Ammon's horn (tissue), 1 donor: ENCODE data around the gene KRT24.

Experiments used
- DNase-seq: peaks from one replicate; pipeline ENCODE4 v3.0.0-alpha.2; 2016; ENCODE audit warnings: low spot score

Gene KRT24

DNA sequence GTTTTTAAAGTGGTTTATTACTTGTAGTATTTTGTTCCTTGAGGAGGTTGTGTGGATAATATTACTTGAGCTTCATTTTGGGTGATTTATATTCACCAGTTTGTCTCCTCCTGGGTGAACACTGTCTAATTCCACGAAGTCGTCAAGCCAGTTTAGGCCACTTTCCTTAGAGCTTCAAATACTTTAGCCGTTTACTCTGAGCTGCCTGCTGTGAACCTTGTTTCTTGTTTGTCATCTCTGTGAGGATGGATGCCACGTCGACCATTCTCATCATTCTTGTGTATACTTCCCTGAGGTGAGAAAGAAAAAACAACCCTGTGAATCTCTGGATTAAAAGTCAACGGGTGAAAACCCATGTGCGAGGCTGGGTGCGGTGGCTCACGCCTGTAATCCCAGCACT is 9.0 kb downstream of the KRT24 start:
- DNase-seq = no peak

DNA sequence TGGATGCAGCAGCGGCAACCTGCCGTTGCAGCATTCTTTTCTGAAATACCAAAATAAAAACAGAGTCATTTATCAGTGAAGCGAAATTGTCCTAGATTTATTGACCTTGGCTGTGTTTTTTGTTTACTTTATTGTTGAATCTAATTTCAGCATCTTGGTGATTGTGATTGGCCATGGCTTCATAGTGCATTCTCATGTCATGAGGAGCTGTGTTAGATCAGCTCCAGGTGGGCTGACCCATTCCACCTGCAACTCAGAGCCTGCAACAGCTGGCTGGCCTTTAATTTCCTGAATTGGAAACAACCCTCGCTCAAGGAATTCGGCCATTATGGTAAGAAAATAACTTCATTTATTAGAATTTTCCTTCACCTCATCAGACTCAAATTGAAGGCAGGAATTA is 16.4 kb downstream of the KRT24 start:
- DNase-seq = no peak

DNA sequence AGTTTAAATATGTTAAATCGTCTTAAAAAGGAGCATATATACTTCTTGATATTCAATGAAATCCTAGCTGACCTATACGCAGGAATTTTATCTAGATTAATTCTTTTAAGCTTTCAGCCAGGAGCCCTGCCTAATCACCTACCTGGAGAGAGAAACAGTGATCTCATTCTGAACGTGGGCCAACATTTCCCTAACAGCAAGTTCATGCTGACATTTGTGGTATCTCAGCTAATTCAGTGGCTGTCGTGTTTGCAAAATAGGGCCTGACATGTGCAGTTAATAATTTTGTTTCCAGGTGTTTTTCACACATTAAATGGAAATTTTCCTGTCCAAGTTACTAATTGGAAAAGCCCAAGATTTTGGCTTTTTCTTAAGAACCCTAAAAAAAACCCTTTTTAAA is 17.4 kb downstream of the KRT24 start:
- no peak for DNase-seq

DNA sequence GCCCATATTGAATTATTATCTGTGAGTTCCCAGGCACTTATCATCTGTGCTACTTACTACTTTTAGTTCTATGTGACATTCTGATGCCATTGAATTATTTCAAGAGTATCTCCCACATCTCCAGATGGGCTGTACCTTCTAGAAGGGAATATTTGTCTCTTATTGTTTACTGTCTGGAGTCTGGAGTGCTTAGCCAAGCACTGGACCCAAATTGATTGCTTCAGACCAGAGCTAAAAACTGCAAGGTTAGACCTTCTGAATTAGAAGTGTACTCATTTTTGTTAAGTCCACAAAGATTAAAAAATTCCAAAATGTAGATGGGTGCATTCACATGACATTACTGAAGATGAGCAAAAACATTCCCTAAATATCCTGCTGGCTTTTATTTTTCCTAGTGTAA is 22.6 kb downstream of the KRT24 start:
- no peak for DNase-seq

DNA sequence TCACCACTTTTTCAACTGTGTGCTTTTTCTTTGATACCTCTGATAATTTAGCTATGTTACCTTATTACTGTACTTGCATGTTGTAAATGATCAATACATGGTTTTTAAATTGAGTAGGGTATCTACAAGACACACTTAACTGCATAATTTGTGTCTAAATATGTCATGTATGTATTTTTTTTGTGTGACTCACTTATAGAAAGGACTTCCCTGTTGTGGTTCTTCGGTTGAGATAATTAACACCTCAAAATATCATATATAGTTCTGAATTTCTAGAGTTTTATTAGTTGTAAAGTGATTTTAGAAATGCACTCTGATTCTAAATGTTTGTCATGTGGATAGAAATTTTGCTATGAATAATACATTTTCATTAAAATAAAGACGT is 24.0 kb downstream of the KRT24 start:
- DNase-seq = no peak

DNA sequence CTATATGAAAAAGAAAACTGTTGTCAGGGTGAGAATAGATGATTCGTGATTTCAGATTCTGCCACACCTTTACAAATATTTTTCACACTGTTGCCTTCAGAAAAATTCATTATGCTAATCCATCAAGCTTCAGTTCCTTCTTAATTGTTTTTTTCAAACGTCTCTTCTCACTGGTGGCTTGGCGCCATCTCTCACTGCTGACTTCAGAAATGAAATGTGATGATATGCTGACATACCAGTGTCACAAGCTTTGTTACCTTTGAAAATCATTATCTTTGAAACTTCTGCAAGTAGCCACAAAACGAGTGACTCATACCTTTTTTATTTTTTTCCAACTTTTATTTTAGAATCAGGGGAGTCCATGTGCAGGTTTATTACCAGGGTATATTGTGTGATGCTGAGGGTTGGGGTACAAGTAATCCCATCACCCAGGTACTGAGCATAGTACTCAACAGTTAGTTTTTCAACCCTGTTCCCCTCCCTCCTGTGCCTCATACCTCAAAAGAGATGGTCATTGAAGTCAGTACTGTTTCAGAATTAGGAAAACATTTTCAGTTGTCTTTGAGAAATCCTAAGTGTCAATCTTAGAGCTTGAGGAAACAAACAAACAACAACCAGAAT is 24.5 kb downstream of the KRT24 start:
- DNase-seq = no peak

DNA sequence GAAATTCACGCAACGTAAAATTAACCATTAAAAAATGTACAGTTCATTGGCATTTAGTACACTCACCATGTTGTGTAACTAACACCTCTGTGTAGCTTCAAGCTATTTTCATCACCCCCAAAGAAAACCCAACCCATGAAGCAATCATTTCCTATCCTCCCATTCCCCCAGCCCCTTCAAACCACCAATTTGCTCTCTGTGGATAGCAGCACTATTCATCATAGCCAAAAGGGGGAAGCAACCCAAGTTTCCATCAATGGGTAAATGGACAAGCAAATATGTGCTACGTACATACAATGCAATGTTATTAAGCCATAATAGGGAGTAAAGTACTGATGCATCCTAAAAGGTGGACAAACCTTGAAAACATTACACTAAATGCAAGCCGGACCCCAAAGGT is 27.6 kb downstream of the KRT24 start:
- no peak for DNase-seq

DNA sequence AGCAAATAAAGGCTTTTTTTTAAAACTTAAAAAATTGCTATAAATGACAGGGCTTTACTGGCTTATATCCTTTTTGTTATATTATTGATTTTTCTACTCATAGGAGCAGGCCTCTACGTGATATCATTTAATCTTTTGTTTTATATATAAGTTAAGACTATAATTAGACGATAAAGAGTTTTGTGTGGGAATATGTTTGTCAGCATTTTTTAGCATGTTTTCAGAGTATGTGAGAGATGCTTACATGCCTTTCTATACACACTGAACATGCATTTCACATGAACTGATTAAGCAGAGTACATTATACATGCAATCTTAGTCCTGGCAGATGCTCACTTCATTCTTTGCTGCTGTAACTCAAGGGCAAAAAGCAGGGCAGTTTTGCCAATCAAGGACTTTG is 30.9 kb downstream of the KRT24 start:
- DNase-seq = no peak

DNA sequence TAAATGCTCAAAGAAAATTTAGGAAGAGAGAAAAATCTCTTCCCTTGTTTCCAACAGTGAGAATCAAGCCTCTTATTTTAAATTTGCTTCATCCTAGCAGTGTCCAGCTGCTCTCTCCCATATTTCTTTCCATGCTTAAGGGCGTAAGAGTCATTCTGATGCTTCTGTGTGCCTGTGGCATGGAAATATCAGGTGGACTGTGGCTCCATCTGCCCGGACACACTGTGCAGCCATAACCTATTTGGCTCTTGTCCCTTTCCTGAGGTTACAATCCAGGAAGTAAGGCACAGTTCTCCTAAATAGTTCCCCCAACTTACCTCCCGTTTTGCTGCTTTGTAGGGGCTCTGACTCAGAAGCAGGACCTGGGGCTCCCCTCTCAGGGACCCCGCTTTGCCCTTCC is 32.3 kb downstream of the KRT24 start:
- no peak for DNase-seq

DNA sequence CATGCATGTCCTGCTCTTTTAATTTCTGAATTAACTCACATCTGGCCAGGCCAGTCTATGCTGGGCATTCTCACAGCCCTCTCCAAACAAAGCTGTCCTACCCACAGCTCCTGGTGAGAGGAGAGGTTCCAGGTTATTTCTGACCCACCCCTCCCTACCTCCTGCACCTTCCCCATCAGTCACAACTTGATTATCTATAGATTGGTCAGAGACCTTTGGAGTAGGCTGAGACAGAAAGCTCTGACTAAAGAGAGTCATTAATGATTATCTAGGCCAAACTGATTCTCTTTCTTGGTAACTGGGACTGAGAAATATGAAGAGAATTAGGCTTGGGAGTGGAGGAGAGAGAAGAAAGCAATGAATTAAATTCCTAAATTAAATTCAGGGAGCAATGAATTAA is 37.2 kb downstream of the KRT24 start:
- DNase-seq = no peak

DNA sequence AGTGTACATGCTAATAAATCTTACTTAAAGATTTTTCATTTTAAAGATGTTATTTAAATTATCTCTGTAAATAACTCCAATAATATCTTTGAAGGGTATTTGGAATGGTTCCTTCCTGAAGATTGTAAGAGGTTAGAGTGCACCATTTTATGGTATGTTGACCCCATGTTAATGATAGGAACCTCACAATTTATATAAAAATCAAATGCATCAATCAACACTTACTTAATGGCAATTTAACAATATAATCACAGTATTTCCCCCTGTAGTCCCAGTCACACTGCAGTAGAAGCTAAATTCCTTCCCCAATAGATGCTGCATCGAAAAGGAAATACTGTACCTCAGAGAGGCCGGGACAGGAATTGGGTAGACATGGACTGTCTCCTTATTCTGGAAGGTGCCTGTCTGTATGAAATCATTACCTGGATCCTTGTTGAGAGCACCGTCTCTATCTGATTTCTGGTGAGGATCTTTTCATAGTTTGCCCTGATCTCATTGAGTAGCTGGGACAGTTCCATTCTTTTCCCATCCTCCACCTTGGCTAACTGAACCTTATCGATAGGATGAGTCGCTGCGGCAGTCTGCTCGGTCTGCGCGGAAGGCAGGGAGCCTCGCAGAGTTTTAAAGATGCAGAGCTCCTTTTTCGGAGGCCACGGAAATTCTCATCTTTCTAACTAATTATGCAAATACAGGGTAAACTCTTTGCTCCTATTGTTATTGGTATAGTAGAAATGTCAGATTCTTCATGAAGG is 38.8 kb downstream of the KRT24 start, which contains the start of gene KRT222:
TSS of gene KRT222 (minus strand) at position 596 of the 752 bp plus-strand sequence. CDS start at position 518, 78 bp downstream.
- DNase-seq = peak; percentile 29

DNA sequence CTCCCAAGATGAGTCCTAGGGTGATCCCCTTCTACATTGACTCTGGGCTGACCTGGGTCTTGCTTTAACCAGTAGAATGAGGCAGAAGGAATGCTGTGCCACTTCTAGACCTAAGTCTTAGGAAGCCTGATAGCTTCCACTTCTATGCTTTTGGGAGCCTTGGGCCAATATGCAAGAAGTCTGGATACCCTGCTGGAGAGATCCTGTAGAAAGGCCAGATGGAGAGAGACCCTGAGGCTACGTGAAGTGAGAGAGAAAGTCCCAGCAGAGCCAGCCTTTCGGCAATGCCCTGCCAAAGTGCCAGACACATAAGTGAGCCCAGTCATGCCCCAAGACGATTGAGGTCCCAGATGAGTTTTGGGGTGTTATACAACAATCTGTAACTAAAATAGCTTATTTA is 40.3 kb downstream of the KRT24 start:
- DNase-seq = no peak

DNA sequence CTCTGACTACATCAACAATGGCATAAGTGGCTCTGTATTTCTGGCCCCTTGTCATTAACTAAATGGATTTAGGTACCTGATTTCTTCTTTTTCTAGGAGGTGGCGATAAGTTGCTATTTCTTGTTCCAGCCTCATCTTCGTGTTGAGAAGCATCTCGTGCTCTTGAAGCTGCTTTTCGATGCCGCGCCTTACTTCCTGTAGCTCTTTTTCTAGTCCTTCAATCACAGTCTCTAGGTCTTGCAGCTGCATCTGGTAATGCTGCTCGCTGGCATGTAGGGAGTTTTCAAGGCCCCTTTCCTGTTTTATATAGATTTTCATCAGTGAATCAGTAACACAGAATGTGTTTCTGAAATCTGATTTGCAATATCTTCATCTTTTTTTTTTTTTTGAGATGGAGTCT is 43.6 kb downstream of the KRT24 start:
- no peak for DNase-seq

DNA sequence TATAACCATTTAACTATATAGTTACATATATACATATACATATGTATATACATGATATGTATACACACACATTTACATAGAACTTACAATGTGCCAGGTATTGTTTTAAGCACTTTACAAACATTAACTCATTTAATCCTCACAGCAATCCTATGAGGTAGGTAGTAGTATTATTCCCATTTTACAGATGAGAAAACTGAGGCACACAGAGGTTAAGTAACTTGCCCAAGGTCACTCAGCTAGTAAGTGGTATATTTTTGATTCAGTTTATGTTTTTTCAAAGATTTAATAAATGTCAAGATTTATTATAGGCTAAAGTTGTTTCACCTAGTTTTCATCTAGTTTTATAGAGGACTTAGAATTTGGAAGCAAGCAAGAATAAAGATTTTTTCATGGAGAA is 45.2 kb downstream of the KRT24 start:
- DNase-seq = no peak

DNA sequence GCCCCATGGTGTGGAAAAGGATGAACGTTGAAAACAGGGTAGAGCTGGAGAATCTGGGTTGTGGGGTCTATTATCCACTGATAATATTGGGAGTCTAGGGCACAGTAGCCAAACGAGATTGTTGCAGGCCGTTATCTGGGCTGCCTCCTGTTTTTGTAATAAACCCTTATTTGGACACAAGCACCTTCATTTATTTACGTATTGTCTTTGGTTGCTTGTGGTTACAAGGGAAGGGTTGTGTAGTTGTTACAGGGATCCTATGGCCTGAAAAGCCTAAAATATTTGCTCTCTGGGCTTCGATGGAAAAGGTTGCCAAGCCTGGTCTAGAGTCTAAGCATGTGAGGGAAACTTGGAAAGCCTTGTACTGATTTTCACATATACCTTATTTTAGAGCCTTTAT is 51.6 kb downstream of the KRT24 start:
- no peak for DNase-seq

DNA sequence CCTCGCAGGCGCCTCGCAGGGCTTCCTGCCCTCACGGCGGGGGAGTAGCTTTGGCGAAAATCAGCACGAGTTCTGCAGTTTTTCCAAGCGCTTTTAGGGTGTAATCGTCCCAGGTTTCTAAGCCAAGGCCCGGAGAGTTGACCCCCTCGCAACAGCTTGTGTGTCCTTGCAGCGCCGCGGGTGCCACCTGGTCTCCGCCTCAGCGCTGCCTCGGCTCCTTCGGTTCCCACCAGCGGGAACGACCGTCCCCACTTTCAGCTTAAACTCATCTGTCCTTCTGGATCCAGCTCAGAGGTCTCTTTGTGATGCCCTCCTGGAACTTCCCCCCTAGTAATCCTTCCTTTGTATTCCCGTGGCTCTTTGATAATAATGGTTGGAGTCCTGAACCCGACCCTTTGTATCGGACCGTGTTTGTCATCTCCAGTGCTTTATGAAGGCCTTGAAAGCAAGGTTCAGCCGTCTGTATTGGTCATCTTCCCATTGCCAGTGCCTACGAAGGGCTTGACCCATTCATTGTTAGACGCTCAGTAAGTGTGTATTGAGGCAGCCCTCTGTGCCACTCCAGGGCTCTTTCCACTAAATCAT is 55.1 kb downstream of the KRT24 start:
- no peak for DNase-seq
